Measurements from ENCODE around the gene FBXO45.

DNA sequence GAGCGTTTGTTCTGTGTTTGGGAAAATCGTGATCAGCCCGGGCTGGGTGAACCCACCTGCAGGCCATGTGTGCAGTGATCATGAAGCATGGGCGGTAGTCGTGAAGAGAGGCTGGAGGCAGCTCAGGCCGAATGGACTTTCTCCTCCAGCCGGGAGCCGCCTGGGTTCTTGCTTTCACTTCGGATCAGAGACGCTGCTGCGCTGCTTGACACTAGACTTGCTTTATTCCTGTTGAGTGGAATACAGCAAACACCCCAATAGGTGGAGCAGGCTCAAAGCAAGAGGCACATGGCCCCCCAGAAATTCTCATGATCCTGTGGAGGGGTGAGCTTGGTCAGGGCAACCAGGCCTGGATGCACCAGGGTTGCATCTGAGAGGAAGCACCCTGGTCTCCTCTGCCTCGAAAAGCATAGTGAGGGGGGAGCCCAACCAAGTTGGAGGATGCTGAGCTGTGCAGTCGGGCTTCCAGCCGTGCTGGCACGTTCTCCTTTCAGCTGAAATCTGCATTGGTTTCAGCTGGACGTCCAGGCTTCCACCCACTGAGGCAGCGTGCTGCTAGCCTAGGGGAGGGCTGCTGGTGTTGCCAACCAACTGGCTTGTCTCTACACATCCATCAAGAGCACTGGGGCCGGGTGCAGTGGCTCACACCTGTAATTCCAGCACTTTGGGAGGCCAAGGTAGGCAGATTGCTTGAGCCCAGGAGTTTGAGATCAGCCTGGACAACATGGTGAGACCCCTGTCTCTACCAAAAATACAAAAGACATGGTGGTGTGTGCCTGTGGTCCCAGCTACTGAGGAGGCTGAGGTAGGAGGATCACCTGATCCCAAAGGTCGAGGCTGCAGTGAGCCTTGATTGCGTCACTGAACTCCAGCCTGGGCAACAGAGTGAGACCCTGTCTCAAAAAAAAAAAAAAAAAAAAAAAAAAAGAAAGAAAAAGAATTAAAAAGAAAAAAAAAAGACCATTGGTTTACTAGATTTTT is 68.2 kb downstream of the FBXO45 start:
- TF ChIP-seq, protein P1, sequence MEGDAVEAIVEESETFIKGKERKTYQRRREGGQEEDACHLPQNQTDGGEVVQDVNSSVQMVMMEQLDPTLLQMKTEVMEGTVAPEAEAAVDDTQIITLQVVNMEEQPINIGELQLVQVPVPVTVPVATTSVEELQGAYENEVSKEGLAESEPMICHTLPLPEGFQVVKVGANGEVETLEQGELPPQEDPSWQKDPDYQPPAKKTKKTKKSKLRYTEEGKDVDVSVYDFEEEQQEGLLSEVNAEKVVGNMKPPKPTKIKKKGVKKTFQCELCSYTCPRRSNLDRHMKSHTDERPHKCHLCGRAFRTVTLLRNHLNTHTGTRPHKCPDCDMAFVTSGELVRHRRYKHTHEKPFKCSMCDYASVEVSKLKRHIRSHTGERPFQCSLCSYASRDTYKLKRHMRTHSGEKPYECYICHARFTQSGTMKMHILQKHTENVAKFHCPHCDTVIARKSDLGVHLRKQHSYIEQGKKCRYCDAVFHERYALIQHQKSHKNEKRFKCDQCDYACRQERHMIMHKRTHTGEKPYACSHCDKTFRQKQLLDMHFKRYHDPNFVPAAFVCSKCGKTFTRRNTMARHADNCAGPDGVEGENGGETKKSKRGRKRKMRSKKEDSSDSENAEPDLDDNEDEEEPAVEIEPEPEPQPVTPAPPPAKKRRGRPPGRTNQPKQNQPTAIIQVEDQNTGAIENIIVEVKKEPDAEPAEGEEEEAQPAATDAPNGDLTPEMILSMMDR (IDR thresholded peaks at IDR 0.05), result no peak
- TF ChIP-seq POLR2A (IDR thresholded peaks at IDR 0.05), result no peak

Data from heart left ventricle (tissue), 13 donors.